ENCODE measurements around the gene NFE2L2.

DNA sequence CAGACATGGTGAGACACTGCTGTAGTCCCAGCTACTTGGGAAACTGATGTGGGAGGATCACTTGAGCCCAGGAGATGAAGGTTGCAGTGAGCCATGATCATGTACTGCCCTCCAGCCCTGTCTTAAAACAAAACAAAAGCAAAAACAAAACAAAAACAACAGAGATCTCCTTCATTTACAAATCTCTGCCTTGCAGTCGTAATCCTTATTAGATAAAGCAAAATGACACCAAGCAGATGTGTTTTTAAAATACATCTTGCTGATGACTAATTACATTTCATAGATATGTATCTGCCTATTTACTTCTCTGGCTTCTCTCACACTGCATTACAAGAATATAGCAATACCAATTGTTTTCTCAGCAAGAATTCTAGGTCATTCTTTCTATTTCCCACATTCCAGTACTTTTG, 22.8 kb downstream of the NFE2L2 start:
- TF ChIP-seq, protein P1, sequence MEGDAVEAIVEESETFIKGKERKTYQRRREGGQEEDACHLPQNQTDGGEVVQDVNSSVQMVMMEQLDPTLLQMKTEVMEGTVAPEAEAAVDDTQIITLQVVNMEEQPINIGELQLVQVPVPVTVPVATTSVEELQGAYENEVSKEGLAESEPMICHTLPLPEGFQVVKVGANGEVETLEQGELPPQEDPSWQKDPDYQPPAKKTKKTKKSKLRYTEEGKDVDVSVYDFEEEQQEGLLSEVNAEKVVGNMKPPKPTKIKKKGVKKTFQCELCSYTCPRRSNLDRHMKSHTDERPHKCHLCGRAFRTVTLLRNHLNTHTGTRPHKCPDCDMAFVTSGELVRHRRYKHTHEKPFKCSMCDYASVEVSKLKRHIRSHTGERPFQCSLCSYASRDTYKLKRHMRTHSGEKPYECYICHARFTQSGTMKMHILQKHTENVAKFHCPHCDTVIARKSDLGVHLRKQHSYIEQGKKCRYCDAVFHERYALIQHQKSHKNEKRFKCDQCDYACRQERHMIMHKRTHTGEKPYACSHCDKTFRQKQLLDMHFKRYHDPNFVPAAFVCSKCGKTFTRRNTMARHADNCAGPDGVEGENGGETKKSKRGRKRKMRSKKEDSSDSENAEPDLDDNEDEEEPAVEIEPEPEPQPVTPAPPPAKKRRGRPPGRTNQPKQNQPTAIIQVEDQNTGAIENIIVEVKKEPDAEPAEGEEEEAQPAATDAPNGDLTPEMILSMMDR (IDR thresholded peaks at IDR 0.05): no peak
- no peak for TF ChIP-seq POLR2A (IDR thresholded peaks at IDR 0.05)
